Esophagus muscularis mucosa (tissue), 4 donors: ENCODE results near the gene GATAD2B. TPM values are rescaled to one million over a fixed set of nuclear protein-coding genes. Genes with fewer than 3 reads are reported as not detected.

Source experiments
- DNase-seq: peaks from one replicate; pipeline ENCODE4 v3.0.0-alpha.2; 2017; ENCODE audit errors: extremely low spot score
- H3K27ac ChIP-seq, 4 donors: fragments of 200-600 bp; sonication (generic); replicated peaks in 1 of 4; 1 replicate in 3 of 4; 2 replicates in 1 of 4; pipeline ENCODE4 v1.5.1; 2016 to 2019; ENCODE audit warnings: mild to moderate bottlenecking in 1 of 4
- H3K27me3 ChIP-seq, 4 donors: fragments of 200-600 bp; sonication (generic); one replicate each; pipeline versions ENCODE4 v1.5.1 to v1.6.0; 2016 to 2019
- H3K36me3 ChIP-seq, 4 donors: fragments of 200-600 bp; sonication (generic); one replicate each; pipeline ENCODE4 v1.5.1; 2016 to 2019
- H3K4me1 ChIP-seq, 4 donors: fragments of 200-600 bp; sonication (generic); one replicate each; pipeline ENCODE4 v1.5.1; 2016 to 2019
- H3K4me3 ChIP-seq, 4 donors: fragments of 200-600 bp; sonication (generic); 1 replicate in 2 of 4; 2 replicates in 2 of 4; pipeline ENCODE4 v1.5.1; 2016 to 2019; ENCODE audit warnings: mild to moderate bottlenecking in 4 of 4, moderate library complexity in 1 of 4
- H3K9me3 ChIP-seq, 4 donors: fragments of 200-600 bp; sonication (generic); 1 replicate in 3 of 4; 2 replicates in 1 of 4; pipeline ENCODE4 v1.5.1; 2016 to 2019
- EP300 ChIP-seq: sonication (generic); formaldehyde crosslinking; IDR thresholded peaks from one replicate; pipeline ENCODE4 v1.6.1; 2017; ENCODE audit warnings: antibody characterized with exemption
- POLR2A ChIP-seq: fragments of 450-650 bp; IDR thresholded peaks from one replicate; pipeline ENCODE4 v1.6.1; 2017; ENCODE audit warnings: antibody characterized with exemption, moderate library complexity, mild to moderate bottlenecking, low read depth
- POLR2AphosphoS5 ChIP-seq, 2 donors: sonication (generic); formaldehyde crosslinking; IDR thresholded peaks; one replicate each; pipeline ENCODE4 v1.6.1; 2017; ENCODE audit warnings: antibody characterized with exemption in 2 of 2
- WGBS: methylation state at CpG from one replicate; pipeline ENCODE4 v1.1.5; 2018; 5-methylcytosine and 5-hydroxymethylcytosine counted together
- intact Hi-C: fragments of 100-400 bp; cut with DNase I; formaldehyde crosslinking; loops from one replicate; pipeline ENCODE4 v1.15.1; 2023
- total RNA-seq, 4 donors: library from RNA; depleted of rRNA; stranded (reverse); fragments of >200 nt; gene quantifications; one replicate each; pipeline versions ENCODE4 v1.1.0 to v1.2.1, GENCODE V29; 2016
- TF ChIP-seq, protein P1 (sequence below), 3 experiments: fragments of 200-600 bp in 2 of 3; fragments of 450-650 bp in 1 of 3; sonication (generic) in 2 of 3; IDR thresholded peaks; one replicate each; pipeline ENCODE4 v1.5.1; 2017 to 2019; ENCODE audit warnings: antibody characterized with exemption in 3 of 3, mild to moderate bottlenecking in 2 of 3, moderate library complexity in 1 of 3

GATAD2B gene
- total RNA-seq, 4 donors from 2014 or later = 21.9 to 30.5 (median 26.4) TPM

DNA sequence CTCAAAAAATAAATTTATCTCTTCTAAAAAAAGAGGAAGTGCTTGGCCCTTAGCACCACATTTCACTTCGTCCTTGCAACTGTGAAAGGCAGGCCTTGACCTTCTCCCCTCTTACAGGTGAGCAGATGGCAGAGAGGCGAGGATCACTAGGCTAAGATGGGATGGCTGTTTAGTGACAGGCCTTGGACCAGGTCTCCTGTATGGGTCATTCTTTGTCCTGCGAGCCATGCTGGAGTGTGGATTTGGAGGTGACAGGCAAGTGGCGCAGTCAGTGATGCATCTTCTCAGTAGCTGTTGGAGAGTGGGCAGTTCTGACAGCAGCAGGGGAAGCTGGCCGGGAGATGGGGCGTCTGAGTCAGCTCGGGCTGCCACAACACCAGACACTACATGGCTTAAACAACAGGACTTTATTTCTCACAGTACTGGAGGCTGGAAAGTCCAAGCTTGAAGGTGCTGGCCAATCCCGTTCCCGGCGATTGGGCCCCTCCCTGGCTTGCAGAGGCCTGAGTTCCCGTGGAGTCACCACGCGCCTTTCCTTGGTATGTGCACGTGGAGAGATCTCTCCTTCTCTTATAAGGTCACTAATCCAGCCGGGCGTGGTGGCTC is 131.0 kb downstream of the GATAD2B start:
- Histone ChIP-seq H3K36me3 (no peaks in the 10 kb centered on the region), H3K9me3 (no peaks in the 10 kb centered on the region), H3K4me3 (peak overlapping the region in 1 of 4 donors; percentile 56), H3K4me1 (peaks cover 20 to 35% (median 29%) of the 10 kb centered on the region in 4 donors), H3K27ac (peak overlapping the region; percentile 89 to 92 (median 90)), H3K27me3 (no peaks in the 10 kb centered on the region)
- 85% methylated on average over 9 of the region's 16 CpGs for WGBS
- intact Hi-C loops = no loop called here
- no peak for DNase-seq
- no peak for TF ChIP-seq POLR2A
- TF ChIP-seq, protein P1, sequence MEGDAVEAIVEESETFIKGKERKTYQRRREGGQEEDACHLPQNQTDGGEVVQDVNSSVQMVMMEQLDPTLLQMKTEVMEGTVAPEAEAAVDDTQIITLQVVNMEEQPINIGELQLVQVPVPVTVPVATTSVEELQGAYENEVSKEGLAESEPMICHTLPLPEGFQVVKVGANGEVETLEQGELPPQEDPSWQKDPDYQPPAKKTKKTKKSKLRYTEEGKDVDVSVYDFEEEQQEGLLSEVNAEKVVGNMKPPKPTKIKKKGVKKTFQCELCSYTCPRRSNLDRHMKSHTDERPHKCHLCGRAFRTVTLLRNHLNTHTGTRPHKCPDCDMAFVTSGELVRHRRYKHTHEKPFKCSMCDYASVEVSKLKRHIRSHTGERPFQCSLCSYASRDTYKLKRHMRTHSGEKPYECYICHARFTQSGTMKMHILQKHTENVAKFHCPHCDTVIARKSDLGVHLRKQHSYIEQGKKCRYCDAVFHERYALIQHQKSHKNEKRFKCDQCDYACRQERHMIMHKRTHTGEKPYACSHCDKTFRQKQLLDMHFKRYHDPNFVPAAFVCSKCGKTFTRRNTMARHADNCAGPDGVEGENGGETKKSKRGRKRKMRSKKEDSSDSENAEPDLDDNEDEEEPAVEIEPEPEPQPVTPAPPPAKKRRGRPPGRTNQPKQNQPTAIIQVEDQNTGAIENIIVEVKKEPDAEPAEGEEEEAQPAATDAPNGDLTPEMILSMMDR (IDR thresholded peaks at IDR 0.05) = no peak
- TF ChIP-seq EP300 = no peak
- no peak for TF ChIP-seq POLR2AphosphoS5 (IDR thresholded peaks at IDR 0.05)

GRCh38 chr1:153790966-153791647 is 131.7 kb downstream of the GATAD2B start:
- H3K4me1 ChIP-seq = peaks cover 20 to 35% (median 29%) of the 10 kb centered on the region in 4 donors
- DNase-seq = no peak
- H3K9me3 ChIP-seq = no peaks in the 10 kb centered on the region
- TF ChIP-seq, protein P1 (IDR thresholded peaks at IDR 0.05) = no peak
- no peak for TF ChIP-seq POLR2A
- no peak for TF ChIP-seq EP300
- no peak for TF ChIP-seq POLR2AphosphoS5 (IDR thresholded peaks at IDR 0.05)
- peak overlapping the region; percentile 89 to 92 (median 90) for H3K27ac ChIP-seq
- peak overlapping the region; percentile 42 to 56 (median 46) for H3K4me3 ChIP-seq
- no peaks in the 10 kb centered on the region for H3K27me3 ChIP-seq
- intact Hi-C loops = no loop called here
- no peaks in the 10 kb centered on the region for H3K36me3 ChIP-seq
- 45% methylated on average over 9 of the region's 9 CpGs for WGBS

- WGBS = 6% methylated on average over 16 of the region's 16 CpGs
- DNase-seq = peak; percentile 96
- H3K27me3 ChIP-seq = no peaks in the 10 kb centered on the region
Measured at GRCh38 chr1:153790313-153790965, 132.3 kb downstream of the GATAD2B start.

DNA sequence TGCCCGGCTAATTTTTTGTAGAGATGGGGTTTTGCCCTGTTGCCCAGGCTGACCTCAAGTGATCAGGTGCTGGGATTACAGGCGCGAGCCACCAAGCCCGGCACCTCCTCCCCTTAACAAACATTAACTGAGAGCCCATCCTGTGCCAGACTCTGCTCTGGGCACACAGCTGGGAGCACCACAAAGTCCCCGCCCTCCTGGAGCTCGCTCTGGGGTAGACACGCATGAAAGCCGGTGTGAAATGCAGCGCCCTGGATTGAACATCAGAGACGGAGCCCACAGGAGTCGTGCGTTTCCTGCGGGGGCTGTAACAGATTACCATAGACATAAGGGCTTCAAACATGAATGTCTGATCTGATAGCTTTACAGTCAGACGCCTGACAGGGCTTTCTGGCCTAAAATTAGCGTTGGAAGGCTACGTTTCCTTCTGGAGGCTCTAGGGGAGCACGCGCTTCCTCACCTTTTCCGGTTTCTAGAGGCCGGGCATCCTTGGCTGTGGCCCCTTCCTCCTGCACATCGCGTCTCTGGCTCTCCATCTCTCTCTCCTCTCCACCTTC is 133.2 kb downstream of the GATAD2B start:
- Histone ChIP-seq H3K4me1 (peaks cover 20 to 35% (median 29%) of the 10 kb centered on the region in 4 donors), H3K27me3 (no peaks in the 10 kb centered on the region), H3K9me3 (no peaks in the 10 kb centered on the region), H3K36me3 (no peaks in the 10 kb centered on the region), H3K4me3 (peak overlapping the region; percentile 42 to 56 (median 46)), H3K27ac (peak overlapping the region; percentile 89 to 92 (median 90))
- TF ChIP-seq, protein P1 (IDR thresholded peaks at IDR 0.05) = no peak
- intact Hi-C loops = no loop called here
- DNase-seq = no peak
- 38% methylated on average over 13 of the region's 22 CpGs for WGBS

More at GRCh38 chr1:153790313-153790965, 132.3 kb downstream of the GATAD2B start:
- peak overlapping the region; percentile 89 to 92 (median 90) for H3K27ac ChIP-seq
- H3K36me3 ChIP-seq = no peaks in the 10 kb centered on the region
- intact Hi-C loops = no loop called here
- H3K4me1 ChIP-seq = peaks cover 20 to 35% (median 29%) of the 10 kb centered on the region in 4 donors
- H3K4me3 ChIP-seq = peak overlapping the region; percentile 42 to 56 (median 46)
- no peaks in the 10 kb centered on the region for H3K9me3 ChIP-seq
- peak; percentile 73 to 89 for TF ChIP-seq POLR2AphosphoS5 (IDR thresholded peaks at IDR 0.05)
- no peak for TF ChIP-seq EP300
